ENCODE results near the gene NHLRC3. TPM values are rescaled to one million over a fixed set of nuclear protein-coding genes. Genes with fewer than 3 reads are reported as not detected.
A peak's percentile ranks its signal among the peaks of the same experiment; 100 is the strongest.

The NHLRC3 gene
- total RNA-seq, 1 donor from 2014 or later, result 7.9 TPM

- no peak for TF ChIP-seq CTCF (conservative IDR thresholded peaks at IDR 0.05; ENCODE audit: low read depth, low read length)
- DNase-seq (ENCODE audit: low read depth), result no peak
- H3K4me3 ChIP-seq (ENCODE audit: low read depth, low read length), result no peak overlapping the region
These were observed 4.2 kb upstream of the NHLRC3 start for GRCh38 chr13:39034085-39034484.

- H3K4me3 ChIP-seq (ENCODE audit: low read depth, low read length), result peak overlapping the region; percentile 78
- TF ChIP-seq CTCF (conservative IDR thresholded peaks at IDR 0.05; ENCODE audit: low read depth, low read length), result no peak
- no peak for DNase-seq (ENCODE audit: low read depth)
These were observed 3.1 kb upstream of the NHLRC3 start for GRCh38 chr13:39035204-39035603.

- H3K4me3 ChIP-seq (ENCODE audit: low read depth, low read length), result peak overlapping the region; percentile 78
- TF ChIP-seq CTCF (conservative IDR thresholded peaks at IDR 0.05; ENCODE audit: low read depth, low read length), result no peak
- no peak for DNase-seq (ENCODE audit: low read depth)
These were observed 2.5 kb upstream of the NHLRC3 start for GRCh38 chr13:39035799-39036198.

- peak overlapping the region; percentile 78 for H3K4me3 ChIP-seq (ENCODE audit: low read depth, low read length)
- no peak for DNase-seq (ENCODE audit: low read depth)
- no peak for TF ChIP-seq CTCF (conservative IDR thresholded peaks at IDR 0.05; ENCODE audit: low read depth, low read length)
These were observed 2.0 kb upstream of the NHLRC3 start for GRCh38 chr13:39036212-39036611.

- no peak for DNase-seq (ENCODE audit: low read depth)
- peak overlapping the region; percentile 78 for H3K4me3 ChIP-seq (ENCODE audit: low read depth, low read length)
- no peak for TF ChIP-seq CTCF (conservative IDR thresholded peaks at IDR 0.05; ENCODE audit: low read depth, low read length)
These were observed 811 bp upstream of the NHLRC3 start for GRCh38 chr13:39037410-39037879.

- no peak for TF ChIP-seq CTCF (conservative IDR thresholded peaks at IDR 0.05; ENCODE audit: low read depth, low read length)
- peak overlapping the region; percentile 78 for H3K4me3 ChIP-seq (ENCODE audit: low read depth, low read length)
- no peak for DNase-seq (ENCODE audit: low read depth)
These were observed 344 bp downstream of the NHLRC3 start for GRCh38 chr13:39038569-39039030.

GRCh38 chr13:39039041-39039440 is 785 bp downstream of the NHLRC3 start:
- TF ChIP-seq CTCF (conservative IDR thresholded peaks at IDR 0.05; ENCODE audit: low read depth, low read length), result no peak
- no peak for DNase-seq (ENCODE audit: low read depth)
- peak overlapping the region; percentile 78 for H3K4me3 ChIP-seq (ENCODE audit: low read depth, low read length)
